Ureter (tissue), 1 donor: Measurements from ENCODE around the gene MELTF. TPM values are rescaled to one million over a fixed set of nuclear protein-coding genes. Genes with fewer than 3 reads are reported as not detected.

Source experiments
- DNase-seq: peaks from one replicate; pipeline ENCODE4 v3.0.0-alpha.2; 2020; ENCODE audit warnings: low spot score
- total RNA-seq: library from RNA; stranded (reverse); gene quantifications from one replicate; pipeline ENCODE4 v1.2.4, GENCODE V29; 2023
- donor health status: DM: yes; HTN: yes; CAD: no.

MELTF gene
- total RNA-seq, 1 donor from 2014 or later, result 3.4 TPM

GRCh38 chr3:196994056-196994455 is 35.6 kb downstream of the MELTF start:
- no peak for DNase-seq

GRCh38 chr3:196992461-196993065 is 37.1 kb downstream of the MELTF start:
- no peak for DNase-seq

- DNase-seq, result no peak
Observed at GRCh38 chr3:196991581-196992460, 37.8 kb downstream of the MELTF start.

GRCh38 chr3:196990601-196991007 is 39.0 kb downstream of the MELTF start:
- DNase-seq, result no peak

- no peak for DNase-seq
Observed at GRCh38 chr3:196989721-196990262, 39.8 kb downstream of the MELTF start.

- DNase-seq, result no peak
Observed at GRCh38 chr3:196988241-196989029, 41.2 kb downstream of the MELTF start.

GRCh38 chr3:196987022-196987421 is 42.6 kb downstream of the MELTF start:
- DNase-seq, result no peak

- DNase-seq, result no peak
Observed at GRCh38 chr3:196985954-196986885, 43.4 kb downstream of the MELTF start.

- no peak for DNase-seq
Observed at GRCh38 chr3:196985298-196985697, 44.3 kb downstream of the MELTF start.

GRCh38 chr3:196983186-196983585 is 46.4 kb downstream of the MELTF start:
- no peak for DNase-seq

GRCh38 chr3:196981657-196982056 is 48.0 kb downstream of the MELTF start:
- no peak for DNase-seq

GRCh38 chr3:196979545-196979944 is 50.1 kb downstream of the MELTF start:
- DNase-seq, result no peak

GRCh38 chr3:196976941-196977340 is 52.7 kb downstream of the MELTF start:
- no peak for DNase-seq

- no peak for DNase-seq
Observed at GRCh38 chr3:196975349-196975748, 54.3 kb downstream of the MELTF start.

- no peak for DNase-seq
Observed at GRCh38 chr3:196974661-196975060, 55.0 kb downstream of the MELTF start.

GRCh38 chr3:196971094-196971698 is 58.4 kb downstream of the MELTF start:
- DNase-seq, result no peak

- no peak for DNase-seq
Observed at GRCh38 chr3:196970547-196971093, 59.0 kb downstream of the MELTF start.

GRCh38 chr3:196969660-196970546 is 59.7 kb downstream of the MELTF start:
- DNase-seq, result no peak

GRCh38 chr3:196969134-196969659 is 60.4 kb downstream of the MELTF start:
- no peak for DNase-seq
